Right lobe of liver (tissue), 6 donors: ENCODE results near the gene FBP1. TPM values are rescaled to one million over a fixed set of nuclear protein-coding genes. Genes with fewer than 3 reads are reported as not detected.

Source experiments
- ATAC-seq, 4 donors: fragments of 200-7000 bp; cut with Tn5 transposase; one replicate each; pipeline ENCODE4 v1.9.1; 2020; ENCODE audit warnings: mild to moderate bottlenecking in 4 of 4, moderate library complexity in 4 of 4
- DNase-seq, 3 donors: peaks; one replicate each; pipeline ENCODE4 v3.0.0-alpha.2; 2020
- H3K27ac ChIP-seq, 3 donors: fragments of 200-600 bp; one replicate each; pipeline ENCODE4 v1.8.0; 2022
- H3K27me3 ChIP-seq, 2 donors: fragments of 200-600 bp; one replicate each; pipeline ENCODE4 v1.8.0; 2022
- H3K36me3 ChIP-seq, 4 donors: fragments of 200-600 bp; sonication (generic) in 1 of 4; one replicate each; pipeline versions ENCODE4 v1.5.1 to v1.8.0; 2017 to 2022; ENCODE audit warnings: control low read depth in 1 of 4
- H3K4me1 ChIP-seq, 4 donors: fragments of 200-600 bp; sonication (generic) in 1 of 4; one replicate each; pipeline versions ENCODE4 v1.5.1 to v1.8.0; 2017 to 2022; ENCODE audit warnings: control low read depth in 1 of 4
- H3K4me3 ChIP-seq, 3 donors: fragments of 200-600 bp; one replicate each; pipeline ENCODE4 v1.8.0; 2022
- H3K9me3 ChIP-seq, 4 donors: fragments of 200-600 bp; sonication (generic) in 1 of 4; one replicate each; pipeline versions ENCODE4 v1.5.1 to v1.8.0; 2017 to 2022; ENCODE audit warnings: control low read depth in 1 of 4
- POLR2A ChIP-seq: fragments of 450-650 bp; IDR thresholded peaks from one replicate; pipeline ENCODE4 v1.6.1; 2017; ENCODE audit warnings: antibody characterized with exemption, mild to moderate bottlenecking
- WGBS: methylation state at CpG from one replicate; pipeline ENCODE4 v1.1.6; 2018; ENCODE audit warnings: low coverage, low lambda C conversion rate; ENCODE audit not compliant: insufficient coverage; ENCODE audit errors: missing lambda C conversion rate; 5-methylcytosine and 5-hydroxymethylcytosine counted together
- intact Hi-C, 2 donors: fragments of 100-400 bp; cut with DNase I; formaldehyde crosslinking; loops; one replicate each; pipeline versions ENCODE4 v1.11.2 to v1.14.1; 2022
- total RNA-seq, 6 experiments: library from RNA; depleted of rRNA in 2 of 6; stranded (reverse); fragments of >200 nt in 2 of 6; fragmentation: NEBNext Ultra II Directional in 3 of 6; extraction: Animal tissue kit (Norgen Biotek cat#: 25700) in 3 of 6; gene quantifications; one replicate each; pipeline versions ENCODE4 v1.1.0 to v1.2.4, GENCODE V29; 2016 to 2023
- TF ChIP-seq, protein P1 (sequence below), 4 donors: fragments of 200-600 bp in 3 of 4; fragments of 450-650 bp in 1 of 4; IDR thresholded peaks; one replicate each; pipeline versions ENCODE4 v1.5.1 to v1.8.0; 2016 to 2022; ENCODE audit warnings: antibody characterized with exemption in 4 of 4, mild to moderate bottlenecking in 2 of 4
- donor health status: DM: no; HTN: yes; CAD: no.
- donor health status: DM: no; HTN: no; CAD: no.
- donor health status: DM: no; HTN: no; CAD: no.
- donor health status: DM: no; HTN: yes; CAD: no.
- donor health status: DM: no; HTN: yes; CAD: no.

Gene FBP1
- total RNA-seq, 6 experiments from 2014 or later = 180 to 781 (median 384) TPM

DNA sequence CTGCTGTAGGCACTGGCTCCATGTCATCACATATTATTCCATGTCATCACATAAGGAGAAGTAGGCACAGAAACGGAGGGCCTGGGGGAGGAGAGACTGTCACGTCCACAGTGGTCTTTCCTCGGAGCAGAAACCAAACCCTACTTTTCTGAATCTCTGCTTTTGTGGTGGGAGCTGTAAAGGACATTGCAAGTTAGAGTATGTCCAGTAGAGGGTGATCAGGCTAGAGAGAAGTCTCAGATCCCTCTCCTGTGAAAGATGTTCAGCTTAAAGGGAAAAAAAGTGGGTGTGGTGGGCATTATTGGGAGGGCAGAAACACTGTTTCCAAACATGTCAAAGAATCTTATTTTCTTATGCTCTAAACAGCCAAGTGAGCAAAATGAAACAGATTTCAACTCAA, 26.3 kb downstream of the FBP1 start:
- intact Hi-C loops = no loop called here
- no peak for TF ChIP-seq POLR2A
- TF ChIP-seq, protein P1, sequence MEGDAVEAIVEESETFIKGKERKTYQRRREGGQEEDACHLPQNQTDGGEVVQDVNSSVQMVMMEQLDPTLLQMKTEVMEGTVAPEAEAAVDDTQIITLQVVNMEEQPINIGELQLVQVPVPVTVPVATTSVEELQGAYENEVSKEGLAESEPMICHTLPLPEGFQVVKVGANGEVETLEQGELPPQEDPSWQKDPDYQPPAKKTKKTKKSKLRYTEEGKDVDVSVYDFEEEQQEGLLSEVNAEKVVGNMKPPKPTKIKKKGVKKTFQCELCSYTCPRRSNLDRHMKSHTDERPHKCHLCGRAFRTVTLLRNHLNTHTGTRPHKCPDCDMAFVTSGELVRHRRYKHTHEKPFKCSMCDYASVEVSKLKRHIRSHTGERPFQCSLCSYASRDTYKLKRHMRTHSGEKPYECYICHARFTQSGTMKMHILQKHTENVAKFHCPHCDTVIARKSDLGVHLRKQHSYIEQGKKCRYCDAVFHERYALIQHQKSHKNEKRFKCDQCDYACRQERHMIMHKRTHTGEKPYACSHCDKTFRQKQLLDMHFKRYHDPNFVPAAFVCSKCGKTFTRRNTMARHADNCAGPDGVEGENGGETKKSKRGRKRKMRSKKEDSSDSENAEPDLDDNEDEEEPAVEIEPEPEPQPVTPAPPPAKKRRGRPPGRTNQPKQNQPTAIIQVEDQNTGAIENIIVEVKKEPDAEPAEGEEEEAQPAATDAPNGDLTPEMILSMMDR (IDR thresholded peaks at IDR 0.05) = no peak
- H3K27me3 ChIP-seq = no peaks in the 10 kb centered on the region
- ATAC-seq (no peak), DNase-seq (no peak)
- no peak overlapping the region for H3K27ac ChIP-seq
- H3K4me3 ChIP-seq = no peak overlapping the region
- 89% methylated on average over 3 of the region's 3 CpGs for WGBS
- peaks cover 0 to 17% (median 10%) of the 10 kb centered on the region in 4 donors for H3K4me1 ChIP-seq
- H3K36me3 ChIP-seq = peaks cover 0 to 48% (median 24%) of the 10 kb centered on the region in 4 donors
- H3K9me3 ChIP-seq = no peaks in the 10 kb centered on the region

DNA sequence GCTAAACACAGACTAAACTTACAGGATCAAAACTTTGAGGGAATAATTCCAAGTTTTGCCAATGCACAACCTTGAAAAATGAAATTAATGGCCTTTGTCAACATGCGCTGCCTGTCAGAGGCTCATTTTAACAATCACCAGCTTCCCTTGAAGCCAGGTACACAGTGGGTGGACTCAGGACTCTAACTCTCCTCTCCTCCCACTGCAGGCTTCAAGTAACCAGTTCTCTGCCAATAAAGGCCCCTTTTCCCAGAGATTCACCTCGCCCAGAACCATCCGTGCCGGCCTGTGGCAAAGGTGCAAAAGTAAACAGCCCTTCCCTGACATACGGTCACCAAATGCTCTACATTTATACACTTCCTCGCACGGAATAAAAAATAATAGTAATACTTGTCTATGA, 27.2 kb downstream of the FBP1 start:
- TF ChIP-seq, protein P1 (IDR thresholded peaks at IDR 0.05) = no peak
- TF ChIP-seq POLR2A = no peak
- ATAC-seq = no peak
- H3K27ac ChIP-seq = no peak overlapping the region
- no peaks in the 10 kb centered on the region for H3K9me3 ChIP-seq
- no peak overlapping the region for H3K4me3 ChIP-seq
- H3K4me1 ChIP-seq = peaks cover 0 to 27% (median 15%) of the 10 kb centered on the region in 4 donors
- peaks cover 0 to 38% (median 17%) of the 10 kb centered on the region in 4 donors for H3K36me3 ChIP-seq
- DNase-seq = no peak
- H3K27me3 ChIP-seq = no peaks in the 10 kb centered on the region
- 68% methylated on average over 7 of the region's 7 CpGs for WGBS
- intact Hi-C loops = no loop called here

DNA sequence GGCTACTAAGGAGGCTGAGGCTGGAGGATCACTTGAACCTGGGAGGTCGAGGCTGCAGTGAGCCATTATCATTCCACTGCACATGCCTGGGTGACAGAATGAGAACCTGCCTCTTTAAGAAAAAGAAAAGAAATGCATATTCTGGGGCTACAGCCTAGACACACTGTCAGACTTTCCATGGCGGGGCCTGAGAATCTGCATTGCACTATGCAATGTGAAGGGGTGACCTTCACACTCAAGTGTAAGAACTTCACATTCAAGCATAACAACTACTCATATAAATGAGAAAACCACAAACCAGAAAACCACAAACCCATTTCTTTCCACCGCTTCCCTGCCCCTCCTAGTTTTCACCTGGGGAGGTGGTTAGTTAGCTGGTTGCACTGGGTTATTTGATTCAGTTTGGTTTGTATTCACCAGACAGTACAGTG, 27.7 kb downstream of the FBP1 start:
- no peaks in the 10 kb centered on the region for H3K27me3 ChIP-seq
- no peak for DNase-seq
- H3K4me1 ChIP-seq = peaks cover 0 to 31% (median 17%) of the 10 kb centered on the region in 4 donors
- ATAC-seq = no peak
- intact Hi-C loops = no loop called here
- TF ChIP-seq, protein P1 (IDR thresholded peaks at IDR 0.05) = no peak
- no peak for TF ChIP-seq POLR2A
- H3K36me3 ChIP-seq = peaks cover 0 to 37% (median 17%) of the 10 kb centered on the region in 4 donors
- no peak overlapping the region for H3K4me3 ChIP-seq
- 83% methylated on average over 1 of the region's 3 CpGs for WGBS
- H3K27ac ChIP-seq = no peak overlapping the region
- H3K9me3 ChIP-seq = no peaks in the 10 kb centered on the region

DNA sequence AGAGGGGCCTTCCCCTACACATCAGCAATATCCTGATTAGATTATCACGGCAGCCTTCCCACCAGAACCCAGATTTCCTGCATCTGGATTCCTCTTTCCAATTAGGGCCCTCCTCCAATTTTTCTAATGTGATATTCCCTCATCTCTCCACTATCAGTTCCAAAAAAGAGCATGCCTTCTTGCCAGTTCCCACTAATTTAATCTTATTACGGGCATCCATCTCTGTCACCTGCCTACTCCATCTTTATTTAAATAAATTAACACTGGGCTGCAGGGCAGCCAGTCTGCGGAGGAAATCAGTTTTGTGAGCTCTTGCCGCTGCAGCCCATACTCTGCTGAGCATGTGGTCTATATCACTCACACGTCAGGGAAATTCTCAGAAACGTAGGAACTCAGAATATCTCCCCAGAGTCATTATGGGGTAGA, 29.1 kb downstream of the FBP1 start:
- Histone ChIP-seq H3K27me3 (no peaks in the 10 kb centered on the region), H3K4me3 (no peak overlapping the region), H3K36me3 (peaks cover 0 to 36% (median 20%) of the 10 kb centered on the region in 4 donors), H3K9me3 (no peaks in the 10 kb centered on the region), H3K27ac (peak overlapping the region in 1 of 3 donors; percentile 89), H3K4me1 (peaks cover 0 to 32% (median 17%) of the 10 kb centered on the region in 4 donors)
- DNase-seq (no peak), ATAC-seq (no peak)
- intact Hi-C loops = no loop called here
- TF ChIP-seq, protein P1 (IDR thresholded peaks at IDR 0.05) = no peak
- TF ChIP-seq POLR2A = no peak
- WGBS = 72% methylated on average over 6 of the region's 6 CpGs

DNA sequence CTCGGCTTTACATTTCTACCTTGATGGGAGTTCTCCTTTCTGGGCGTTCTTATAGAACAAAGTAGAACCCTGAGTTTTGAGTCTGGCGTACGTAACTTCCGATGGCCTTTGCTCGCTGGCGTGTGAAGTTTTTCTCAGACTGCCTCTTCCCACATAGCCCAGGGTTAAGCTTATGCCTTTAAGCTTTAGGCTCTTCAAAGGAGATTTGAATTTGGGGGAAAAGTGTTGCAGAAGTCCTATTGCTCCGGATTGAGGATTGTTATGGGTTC, 32.0 kb downstream of the FBP1 start:
- intact Hi-C loops = no loop called here
- Histone ChIP-seq H3K36me3 (peaks cover 0 to 56% (median 29%) of the 10 kb centered on the region in 4 donors), H3K27me3 (no peaks in the 10 kb centered on the region), H3K27ac (peak overlapping the region in 2 of 3 donors; percentile 88 to 89), H3K9me3 (no peaks in the 10 kb centered on the region), H3K4me3 (no peak overlapping the region), H3K4me1 (peaks cover 0 to 32% (median 17%) of the 10 kb centered on the region in 4 donors)
- TF ChIP-seq, protein P1 (IDR thresholded peaks at IDR 0.05) = no peak
- TF ChIP-seq POLR2A = no peak
- DNase-seq (no peak), ATAC-seq (no peak)
- WGBS = 88% methylated on average over 7 of the region's 8 CpGs
